ENCODE measurements around the gene IGF1R.

Gene IGF1R

DNA sequence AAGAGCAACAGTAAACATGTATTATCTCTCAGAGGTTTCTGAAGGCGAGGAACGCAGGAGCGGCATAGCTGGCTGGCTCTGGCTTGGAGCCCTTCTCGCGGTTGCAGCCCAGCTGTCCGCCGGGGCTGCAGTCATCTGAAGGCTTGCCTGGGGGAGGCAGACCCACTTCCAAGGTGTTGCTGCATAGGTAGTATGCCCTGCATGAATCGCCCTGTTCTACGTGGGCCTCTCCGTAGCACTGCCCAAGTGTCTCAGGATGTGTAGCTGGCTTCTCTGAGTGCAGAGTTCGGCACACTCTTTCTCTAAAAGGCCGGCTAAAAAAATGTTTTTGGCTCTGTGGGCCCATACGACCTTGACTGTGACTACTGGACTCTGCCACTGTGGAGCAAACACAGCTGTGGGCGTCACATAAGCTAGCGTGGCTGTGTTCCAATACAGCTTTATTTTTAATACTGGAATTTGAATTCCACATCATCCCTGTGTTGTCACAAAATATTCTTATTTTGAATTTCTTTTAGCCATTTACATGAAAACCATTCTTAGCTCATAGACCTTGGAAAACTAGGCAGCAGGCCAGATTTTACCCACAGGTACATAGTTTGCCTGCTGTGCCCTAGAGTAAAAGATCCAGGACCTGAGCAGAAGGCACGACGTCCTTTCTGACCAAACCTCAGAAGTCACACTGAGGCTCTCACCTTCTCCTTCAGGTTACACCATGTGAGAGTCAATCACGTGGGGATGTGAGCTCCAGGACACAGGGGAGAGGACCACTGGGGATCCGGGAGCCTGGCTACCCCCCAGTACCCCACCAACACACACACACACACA is 303.4 kb downstream of the IGF1R start:
- H3K27me3 ChIP-seq (ENCODE audit: insufficient read depth, poor library complexity, severe bottlenecking), result no peaks in the 10 kb centered on the region
- no peak for DNase-seq (ENCODE audit: low read depth in 1 of 2, low spot score in 1 of 2)
- no peak overlapping the region for H3K27ac ChIP-seq (replicated peaks)

DNA sequence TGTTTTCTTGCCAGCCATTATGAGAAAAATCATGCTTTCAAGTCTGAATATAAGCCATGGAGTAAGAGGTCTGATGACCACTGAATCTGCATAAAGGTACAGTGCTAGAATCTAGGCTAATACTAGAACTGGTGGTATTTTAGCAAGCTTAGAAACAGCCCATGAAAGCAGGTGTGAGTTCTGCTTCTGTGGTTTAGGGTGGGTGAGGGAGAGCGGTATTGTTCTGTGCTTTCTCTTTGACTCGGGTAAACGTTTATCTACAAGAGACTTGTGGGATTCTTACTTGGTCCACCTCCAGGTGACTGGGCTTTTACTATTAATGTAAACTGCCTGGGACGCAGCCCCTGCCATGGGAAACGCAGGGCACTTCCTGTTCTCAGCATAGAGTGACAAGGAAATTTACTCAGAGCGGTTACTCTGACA is 304.1 kb downstream of the IGF1R start:
- no peaks in the 10 kb centered on the region for H3K27me3 ChIP-seq (ENCODE audit: insufficient read depth, poor library complexity, severe bottlenecking)
- no peak overlapping the region for H3K4me3 ChIP-seq (replicated peaks; ENCODE audit: insufficient read depth, low read length)
- TF ChIP-seq GABPA (IDR thresholded peaks at IDR 0.05; ENCODE audit: low read depth) (no peak), SPI1 (IDR thresholded peaks at IDR 0.05; ENCODE audit: borderline replicate concordance, low read depth) (peak; percentile 72), POLR2AphosphoS5 (IDR thresholded peaks at IDR 0.05; ENCODE audit: low read depth) (no peak)
- TF ChIP-seq, protein P1, sequence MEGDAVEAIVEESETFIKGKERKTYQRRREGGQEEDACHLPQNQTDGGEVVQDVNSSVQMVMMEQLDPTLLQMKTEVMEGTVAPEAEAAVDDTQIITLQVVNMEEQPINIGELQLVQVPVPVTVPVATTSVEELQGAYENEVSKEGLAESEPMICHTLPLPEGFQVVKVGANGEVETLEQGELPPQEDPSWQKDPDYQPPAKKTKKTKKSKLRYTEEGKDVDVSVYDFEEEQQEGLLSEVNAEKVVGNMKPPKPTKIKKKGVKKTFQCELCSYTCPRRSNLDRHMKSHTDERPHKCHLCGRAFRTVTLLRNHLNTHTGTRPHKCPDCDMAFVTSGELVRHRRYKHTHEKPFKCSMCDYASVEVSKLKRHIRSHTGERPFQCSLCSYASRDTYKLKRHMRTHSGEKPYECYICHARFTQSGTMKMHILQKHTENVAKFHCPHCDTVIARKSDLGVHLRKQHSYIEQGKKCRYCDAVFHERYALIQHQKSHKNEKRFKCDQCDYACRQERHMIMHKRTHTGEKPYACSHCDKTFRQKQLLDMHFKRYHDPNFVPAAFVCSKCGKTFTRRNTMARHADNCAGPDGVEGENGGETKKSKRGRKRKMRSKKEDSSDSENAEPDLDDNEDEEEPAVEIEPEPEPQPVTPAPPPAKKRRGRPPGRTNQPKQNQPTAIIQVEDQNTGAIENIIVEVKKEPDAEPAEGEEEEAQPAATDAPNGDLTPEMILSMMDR (IDR thresholded peaks at IDR 0.05; ENCODE audit: insufficient read depth, low read length), result no peak
- TF ChIP-seq, protein P2, sequence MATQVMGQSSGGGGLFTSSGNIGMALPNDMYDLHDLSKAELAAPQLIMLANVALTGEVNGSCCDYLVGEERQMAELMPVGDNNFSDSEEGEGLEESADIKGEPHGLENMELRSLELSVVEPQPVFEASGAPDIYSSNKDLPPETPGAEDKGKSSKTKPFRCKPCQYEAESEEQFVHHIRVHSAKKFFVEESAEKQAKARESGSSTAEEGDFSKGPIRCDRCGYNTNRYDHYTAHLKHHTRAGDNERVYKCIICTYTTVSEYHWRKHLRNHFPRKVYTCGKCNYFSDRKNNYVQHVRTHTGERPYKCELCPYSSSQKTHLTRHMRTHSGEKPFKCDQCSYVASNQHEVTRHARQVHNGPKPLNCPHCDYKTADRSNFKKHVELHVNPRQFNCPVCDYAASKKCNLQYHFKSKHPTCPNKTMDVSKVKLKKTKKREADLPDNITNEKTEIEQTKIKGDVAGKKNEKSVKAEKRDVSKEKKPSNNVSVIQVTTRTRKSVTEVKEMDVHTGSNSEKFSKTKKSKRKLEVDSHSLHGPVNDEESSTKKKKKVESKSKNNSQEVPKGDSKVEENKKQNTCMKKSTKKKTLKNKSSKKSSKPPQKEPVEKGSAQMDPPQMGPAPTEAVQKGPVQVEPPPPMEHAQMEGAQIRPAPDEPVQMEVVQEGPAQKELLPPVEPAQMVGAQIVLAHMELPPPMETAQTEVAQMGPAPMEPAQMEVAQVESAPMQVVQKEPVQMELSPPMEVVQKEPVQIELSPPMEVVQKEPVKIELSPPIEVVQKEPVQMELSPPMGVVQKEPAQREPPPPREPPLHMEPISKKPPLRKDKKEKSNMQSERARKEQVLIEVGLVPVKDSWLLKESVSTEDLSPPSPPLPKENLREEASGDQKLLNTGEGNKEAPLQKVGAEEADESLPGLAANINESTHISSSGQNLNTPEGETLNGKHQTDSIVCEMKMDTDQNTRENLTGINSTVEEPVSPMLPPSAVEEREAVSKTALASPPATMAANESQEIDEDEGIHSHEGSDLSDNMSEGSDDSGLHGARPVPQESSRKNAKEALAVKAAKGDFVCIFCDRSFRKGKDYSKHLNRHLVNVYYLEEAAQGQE (IDR thresholded peaks at IDR 0.05; ENCODE audit: insufficient replicate concordance, low read depth), result no peak
- H3K27ac ChIP-seq (replicated peaks), result peak overlapping the region; percentile 34
- DNase-seq (ENCODE audit: low read depth in 1 of 2, low spot score in 1 of 2), result peak in 1 of 2 experiments; percentile 28

More for the DNA sequence above, 303.4 kb downstream of the IGF1R start:
- no peak overlapping the region for H3K4me3 ChIP-seq (replicated peaks; ENCODE audit: insufficient read depth, low read length)
- no peak for TF ChIP-seq GABPA (IDR thresholded peaks at IDR 0.05; ENCODE audit: low read depth)
- TF ChIP-seq, protein P1 (IDR thresholded peaks at IDR 0.05; ENCODE audit: insufficient read depth, low read length), result no peak
- TF ChIP-seq POLR2AphosphoS5 (IDR thresholded peaks at IDR 0.05; ENCODE audit: low read depth), result no peak
- TF ChIP-seq, protein P2 (IDR thresholded peaks at IDR 0.05; ENCODE audit: insufficient replicate concordance, low read depth), result no peak
- TF ChIP-seq SPI1 (IDR thresholded peaks at IDR 0.05; ENCODE audit: borderline replicate concordance, low read depth), result no peak

DNA sequence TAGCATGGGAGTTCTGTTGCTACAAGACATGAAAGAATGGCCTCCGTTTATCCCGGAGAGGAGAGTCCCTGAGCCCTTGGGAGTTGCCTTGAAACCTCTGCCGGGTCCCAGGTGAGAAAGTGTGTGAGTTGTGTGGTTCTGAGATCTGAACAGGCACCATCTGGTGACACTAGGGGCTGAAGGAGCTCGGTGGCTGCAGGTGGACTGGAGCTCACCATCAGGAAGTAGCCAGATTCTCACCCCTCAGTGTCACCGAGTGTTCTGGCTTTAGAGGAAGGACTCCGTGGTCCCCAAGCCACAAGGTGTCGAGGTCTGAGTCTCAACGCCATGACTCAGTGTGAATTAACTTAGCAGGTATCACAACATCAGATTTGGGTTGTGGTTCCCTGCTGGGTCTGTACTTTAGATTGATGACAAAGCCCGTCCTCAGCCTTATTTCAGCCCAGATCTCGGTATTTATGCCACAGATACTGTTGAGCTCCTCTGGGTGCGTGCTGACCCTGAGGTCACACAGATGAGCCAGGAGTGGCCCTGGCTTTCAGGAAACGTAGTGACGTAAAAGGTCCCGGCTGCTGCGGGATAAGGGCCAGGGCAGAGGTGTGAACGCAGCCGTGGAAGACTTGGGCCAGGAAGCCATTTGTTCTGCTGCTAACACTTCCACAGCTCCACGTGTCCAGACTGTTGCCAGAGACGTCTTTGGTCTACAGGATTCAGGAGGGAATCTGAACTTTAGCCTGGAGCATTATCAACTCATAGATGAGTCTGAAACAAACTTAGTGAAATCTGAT is 304.9 kb downstream of the IGF1R start:
- Histone ChIP-seq H3K4me3 (replicated peaks; ENCODE audit: insufficient read depth, low read length) (no peak overlapping the region), H3K27ac (replicated peaks) (peak overlapping the region; percentile 34), H3K27me3 (ENCODE audit: insufficient read depth, poor library complexity, severe bottlenecking) (no peaks in the 10 kb centered on the region)
- DNase-seq (ENCODE audit: low read depth in 1 of 2, low spot score in 1 of 2), result no peak
- TF ChIP-seq POLR2AphosphoS5 (IDR thresholded peaks at IDR 0.05; ENCODE audit: low read depth), result no peak

DNA sequence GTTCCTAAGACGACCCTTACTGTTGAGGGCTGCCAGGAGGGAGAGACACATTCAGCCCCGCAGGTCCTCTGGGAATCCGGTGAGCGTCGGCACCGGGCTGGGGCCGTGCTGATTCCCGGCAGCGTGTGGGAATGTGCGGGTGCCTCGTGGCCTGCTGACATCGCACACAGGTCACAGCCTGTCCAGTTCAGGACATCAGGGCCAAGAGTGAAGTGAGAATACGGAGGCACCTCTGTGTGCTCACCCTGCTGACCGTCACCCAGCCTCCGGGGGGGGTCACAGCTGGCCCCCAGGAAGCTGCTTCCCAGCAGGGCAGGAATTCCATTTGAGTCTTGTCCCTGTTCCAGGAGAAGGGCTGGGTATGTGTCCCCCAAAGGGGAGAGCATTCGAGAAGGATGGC is 305.6 kb downstream of the IGF1R start:
- H3K4me3 ChIP-seq (replicated peaks; ENCODE audit: insufficient read depth, low read length), result no peak overlapping the region
- no peak for DNase-seq (ENCODE audit: low read depth in 1 of 2, low spot score in 1 of 2)
- no peaks in the 10 kb centered on the region for H3K27me3 ChIP-seq (ENCODE audit: insufficient read depth, poor library complexity, severe bottlenecking)
- H3K27ac ChIP-seq (replicated peaks), result no peak overlapping the region
- TF ChIP-seq GABPA (IDR thresholded peaks at IDR 0.05; ENCODE audit: low read depth) (no peak), SPI1 (IDR thresholded peaks at IDR 0.05; ENCODE audit: borderline replicate concordance, low read depth) (no peak), POLR2AphosphoS5 (IDR thresholded peaks at IDR 0.05; ENCODE audit: low read depth) (no peak)
- TF ChIP-seq, protein P2 (IDR thresholded peaks at IDR 0.05; ENCODE audit: insufficient replicate concordance, low read depth), result no peak
- TF ChIP-seq, protein P1 (IDR thresholded peaks at IDR 0.05; ENCODE audit: insufficient read depth, low read length), result no peak
